Activated CD4-positive, alpha-beta T cell treated with anti-CD3 and anti-CD28 coated beads for 1 hour (primary cell): ENCODE measurements around the gene TMEM17.
"Not testable (repeated sequence)": the region's sequence is repeated elsewhere in the genome, so short reads cannot be mapped to it uniquely, and the experiment has no call there.

Experiments used
- DNase-seq: peaks from one replicate; pipeline ENCODE4 v3.0.0-alpha.2; 2020

The TMEM17 gene, protein sequence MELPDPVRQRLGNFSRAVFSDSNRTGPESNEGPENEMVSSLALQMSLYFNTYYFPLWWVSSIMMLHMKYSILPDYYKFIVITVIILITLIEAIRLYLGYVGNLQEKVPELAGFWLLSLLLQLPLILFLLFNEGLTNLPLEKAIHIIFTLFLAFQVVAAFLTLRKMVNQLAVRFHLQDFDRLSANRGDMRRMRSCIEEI

DNA sequence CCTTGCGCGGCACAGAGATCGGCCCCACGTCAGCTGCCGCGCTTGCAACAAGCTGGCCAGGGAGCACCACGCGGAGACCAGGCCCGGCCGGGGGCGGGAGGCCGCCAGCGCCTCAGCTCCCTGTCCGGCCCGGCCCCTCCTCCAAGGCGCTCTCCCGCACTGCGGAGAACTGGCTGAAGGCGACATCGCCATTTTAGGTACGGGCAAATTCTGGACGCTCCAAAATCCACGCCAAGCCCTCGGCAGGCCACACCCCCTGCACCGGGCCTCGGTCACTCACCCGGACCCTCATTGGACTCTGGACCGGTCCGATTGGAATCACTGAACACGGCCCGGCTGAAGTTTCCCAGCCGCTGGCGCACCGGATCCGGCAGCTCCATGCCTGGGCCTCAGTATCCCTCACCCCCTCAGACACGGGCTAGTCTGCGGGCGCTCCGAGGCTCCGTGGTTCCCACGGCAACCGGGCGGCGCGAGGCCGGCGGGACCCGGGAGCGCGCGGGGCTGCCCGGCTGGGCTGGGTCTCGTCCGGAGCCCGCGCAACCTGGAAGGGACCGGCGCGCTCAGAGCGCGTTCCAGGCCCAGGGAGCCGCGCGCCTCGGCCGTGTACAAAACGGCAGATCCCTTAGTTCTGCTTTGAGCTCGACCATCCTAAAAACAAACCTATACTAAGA, at the start of gene TMEM17:
Gene TMEM17, minus strand, starts transcription at position 446 of the 671 bp plus-strand sequence. Its CDS starts 66 bp downstream, at position 380.
- no peak for DNase-seq

DNA sequence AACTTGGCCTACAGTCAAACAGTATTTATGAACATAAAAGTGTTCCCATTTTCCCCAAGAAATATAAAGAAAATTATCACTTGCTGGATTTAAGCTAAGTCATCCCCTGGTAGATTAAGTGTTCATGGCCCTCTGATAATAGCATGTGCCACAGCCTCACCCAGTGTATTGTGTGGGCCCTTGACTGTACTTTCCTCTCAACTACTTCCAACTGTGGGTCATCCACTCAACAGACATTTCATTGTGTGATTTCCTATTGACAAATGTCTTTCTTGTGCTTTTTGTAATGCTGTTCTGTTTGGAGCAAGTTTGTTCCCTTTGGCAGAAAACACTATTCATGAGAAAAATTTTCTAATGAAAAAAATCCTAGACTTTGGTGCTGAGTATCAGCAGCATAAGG, 48.4 kb upstream of the TMEM17 start:
- DNase-seq, result no peak

DNA sequence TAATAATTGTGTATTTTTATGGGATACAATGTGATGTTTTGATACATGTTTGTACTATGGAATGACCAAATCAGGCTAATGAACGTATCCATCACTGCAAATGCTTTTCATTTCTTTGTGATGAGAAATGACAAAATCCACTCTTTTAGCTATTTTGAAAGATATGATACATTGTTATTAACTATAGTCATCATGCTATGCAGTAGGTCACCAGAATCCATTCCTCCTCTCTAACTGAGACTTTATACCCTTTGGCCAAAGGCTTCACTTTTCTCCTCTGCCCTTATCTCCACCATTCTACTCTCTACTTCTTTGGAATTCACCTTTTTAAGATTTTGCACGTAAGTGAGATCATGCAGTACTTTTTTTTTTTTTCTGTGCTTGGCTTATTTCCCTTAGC, 44.5 kb upstream of the TMEM17 start:
- DNase-seq, result no peak

DNA sequence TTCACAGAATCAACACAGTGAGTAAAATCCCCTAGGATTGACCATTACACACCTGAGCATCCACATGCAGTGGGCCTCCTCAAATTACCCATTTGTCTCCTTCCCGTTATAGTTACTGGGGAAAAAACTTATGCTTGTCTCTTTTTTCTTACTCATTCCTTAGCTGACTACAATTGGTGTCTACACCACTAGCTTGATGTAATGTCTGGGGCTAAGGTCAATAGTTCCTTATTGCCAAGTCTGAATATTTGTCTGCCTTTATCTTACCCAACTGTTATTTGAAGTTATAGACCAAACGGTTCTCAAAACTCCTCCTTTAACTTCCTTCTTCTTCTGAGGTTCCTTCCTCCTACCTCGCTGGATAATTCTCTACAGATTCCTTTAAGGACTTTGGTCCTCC, 41.9 kb upstream of the TMEM17 start:
- no peak for DNase-seq

DNA sequence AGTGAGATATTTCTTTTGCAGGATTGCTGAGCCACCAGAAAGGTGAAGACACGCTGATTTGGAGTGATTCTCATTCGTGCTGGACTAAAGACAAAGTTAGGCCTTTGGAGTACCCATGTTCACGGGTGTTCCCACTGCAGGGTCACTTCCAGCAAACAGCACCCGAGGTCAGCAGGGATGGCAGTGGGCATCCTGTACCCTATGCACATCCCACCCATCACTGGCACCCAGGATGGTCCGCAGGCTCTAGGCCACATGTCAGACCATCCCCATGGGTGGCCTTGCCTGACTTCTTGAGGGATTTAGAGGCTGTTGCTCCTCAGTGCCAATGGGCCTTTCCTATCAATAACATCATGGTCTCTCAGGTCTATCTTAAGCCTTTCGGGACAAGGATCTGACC, 39.3 kb upstream of the TMEM17 start:
- DNase-seq, result no peak

DNA sequence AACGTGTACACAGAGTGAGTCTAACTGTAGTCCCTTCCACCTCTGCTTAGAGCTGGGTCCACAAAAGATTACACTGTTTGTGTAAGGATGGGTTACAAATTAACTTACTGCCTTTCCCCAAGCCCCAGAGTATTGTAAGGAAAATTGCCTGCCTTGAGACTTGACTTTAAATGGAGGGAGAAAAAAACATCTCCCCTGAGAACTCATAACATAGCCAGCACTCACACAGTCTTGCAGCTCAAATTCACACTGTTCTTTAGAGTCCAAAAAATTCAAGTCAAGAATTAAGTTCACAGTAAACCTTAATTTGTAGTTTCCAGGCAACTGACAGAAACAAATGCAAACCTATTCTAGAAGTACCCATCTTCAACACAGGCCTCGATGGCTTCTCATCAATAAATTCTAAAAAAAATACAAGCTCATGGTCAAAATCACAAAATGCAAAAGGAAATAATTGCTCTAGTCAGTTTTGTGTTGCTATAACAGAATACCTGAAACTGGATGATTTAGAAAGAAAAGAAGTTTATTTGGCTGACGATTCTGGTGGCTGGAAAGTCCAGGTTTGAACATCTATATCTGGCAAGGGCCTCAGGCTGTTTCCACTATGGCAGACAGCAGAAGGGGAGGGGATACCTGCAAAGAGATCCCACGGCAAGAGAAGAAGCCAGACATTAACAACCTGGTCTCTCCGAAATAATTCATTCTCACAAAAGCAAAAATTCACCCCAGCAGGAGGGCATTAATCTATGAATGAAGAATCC, 34.6 kb upstream of the TMEM17 start:
- no peak for DNase-seq

DNA sequence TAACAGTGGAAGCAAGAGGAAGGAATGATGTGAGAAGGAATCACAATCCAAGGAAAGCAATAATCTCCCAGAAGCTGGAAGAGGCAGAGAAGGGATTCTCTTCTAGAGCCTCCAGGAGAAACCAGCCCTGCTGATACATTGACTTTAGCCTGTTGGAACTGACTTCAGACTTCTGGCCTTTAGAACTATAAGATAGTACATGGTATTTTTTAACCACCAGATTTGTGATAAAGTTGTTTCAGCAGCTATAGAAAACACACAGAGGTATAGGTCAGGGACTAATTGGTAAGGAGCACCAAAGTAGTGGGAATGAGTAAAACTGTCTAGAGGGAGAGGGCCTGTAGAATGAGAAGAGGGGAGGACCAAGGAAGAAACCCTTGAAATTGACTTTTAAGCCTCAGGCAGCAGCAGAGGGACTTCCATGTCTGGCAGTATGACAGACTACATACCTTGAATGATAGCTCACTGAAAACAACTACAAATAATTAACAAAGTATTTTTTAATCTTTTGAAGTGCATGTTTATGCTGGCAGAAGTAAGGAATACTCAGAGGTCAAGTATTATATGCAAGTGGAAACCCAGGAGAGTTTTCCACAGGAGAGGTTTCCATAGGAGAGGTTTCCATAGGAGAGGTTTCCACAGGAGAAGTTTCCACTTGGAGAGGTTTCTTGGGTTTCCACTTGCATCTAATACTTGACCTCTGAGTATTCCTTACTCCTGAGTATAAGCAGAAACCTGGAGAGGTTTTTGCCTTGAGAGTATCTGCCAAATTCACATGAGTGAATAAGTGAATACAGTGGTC, 33.8 kb upstream of the TMEM17 start:
- DNase-seq, result no peak

DNA sequence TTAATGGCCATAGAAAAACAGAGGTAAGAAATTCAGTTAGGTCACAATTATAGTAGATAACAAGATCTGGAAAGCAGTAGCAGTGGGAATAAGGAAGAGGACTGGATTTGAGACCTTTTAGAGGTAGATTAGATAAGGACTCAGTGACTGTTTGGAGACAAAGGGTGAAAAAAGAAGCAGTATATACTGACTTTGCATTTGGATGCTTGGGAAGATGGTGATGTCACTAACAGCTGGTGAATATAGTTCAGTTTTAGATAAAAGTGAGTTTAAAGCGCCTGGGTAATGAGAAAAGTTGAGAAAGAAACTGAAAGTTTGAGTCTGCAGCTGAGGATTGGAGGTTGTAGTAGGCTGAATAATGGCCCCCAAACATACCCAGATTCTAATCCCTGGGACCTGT, 32.8 kb upstream of the TMEM17 start:
- DNase-seq, result no peak

DNA sequence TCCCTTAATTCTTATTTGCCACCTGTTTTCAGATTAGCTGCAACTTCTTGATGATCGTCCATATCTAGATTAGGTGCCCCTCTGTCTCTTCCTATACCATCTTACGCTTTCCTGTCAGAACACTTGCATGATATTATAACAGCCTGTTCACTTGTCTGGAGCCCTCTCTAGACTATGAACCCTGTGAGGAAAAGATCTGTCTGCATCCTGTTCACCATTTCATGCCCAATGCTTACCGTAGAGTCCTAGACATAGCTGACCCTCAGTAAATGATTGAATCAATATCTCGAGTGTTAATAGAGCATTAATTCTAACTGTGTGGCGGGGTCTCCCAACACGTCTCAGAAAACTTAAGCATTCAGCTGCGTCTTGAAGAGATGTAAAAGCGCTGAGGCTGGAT, 31.8 kb upstream of the TMEM17 start:
- no peak for DNase-seq

DNA sequence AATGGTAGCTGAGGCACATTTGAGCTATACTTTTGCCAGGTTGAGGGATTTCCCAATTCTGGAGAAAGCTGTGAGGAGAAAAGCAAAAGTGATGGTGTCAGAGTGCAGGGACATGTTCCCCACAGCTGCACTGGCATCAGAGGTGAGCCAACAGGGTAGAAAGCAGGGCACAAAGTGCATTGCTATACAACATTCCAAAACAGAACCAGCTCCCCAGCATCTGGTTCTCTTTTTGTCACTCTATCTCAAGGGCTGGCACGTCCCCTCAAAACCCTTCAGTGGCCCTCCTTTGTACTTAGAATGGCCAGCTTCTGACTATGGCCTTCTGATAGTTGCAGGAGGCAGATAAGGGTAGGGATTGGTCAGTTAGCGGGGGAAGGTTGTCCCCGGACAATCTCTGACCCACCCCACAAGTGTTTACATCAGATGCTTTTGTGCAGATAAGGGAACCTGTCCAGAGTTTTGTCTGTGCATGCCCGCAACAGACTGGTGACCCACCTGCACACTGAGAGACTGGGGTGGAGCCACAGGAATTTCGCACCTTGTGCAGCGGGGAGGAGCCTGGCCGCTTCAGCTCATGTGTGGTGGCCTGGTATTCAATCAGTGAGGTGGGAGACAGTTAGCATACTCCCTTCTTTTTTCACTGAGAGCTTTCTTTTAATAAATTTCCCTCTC, 31.0 kb upstream of the TMEM17 start:
- DNase-seq, result no peak

DNA sequence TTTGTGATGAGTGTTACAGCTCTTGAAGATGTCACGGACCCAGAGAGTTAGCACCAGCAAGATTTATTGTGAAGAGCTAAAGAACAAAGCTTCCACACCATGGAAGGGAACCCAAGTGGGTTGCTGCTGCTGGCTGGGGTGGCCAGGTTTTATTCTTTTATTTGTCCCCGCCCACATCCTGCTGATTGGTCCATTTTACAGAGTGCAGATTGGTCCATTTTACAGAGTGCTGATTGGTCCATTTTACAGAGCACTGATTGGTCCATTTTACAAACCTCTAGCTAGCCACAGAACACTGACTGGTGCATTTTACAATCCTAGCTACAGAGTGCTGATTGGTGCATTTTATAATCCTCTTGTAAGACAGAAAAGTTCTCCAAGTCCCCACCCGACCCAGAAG, 29.5 kb upstream of the TMEM17 start:
- not testable (repeated sequence) for DNase-seq

DNA sequence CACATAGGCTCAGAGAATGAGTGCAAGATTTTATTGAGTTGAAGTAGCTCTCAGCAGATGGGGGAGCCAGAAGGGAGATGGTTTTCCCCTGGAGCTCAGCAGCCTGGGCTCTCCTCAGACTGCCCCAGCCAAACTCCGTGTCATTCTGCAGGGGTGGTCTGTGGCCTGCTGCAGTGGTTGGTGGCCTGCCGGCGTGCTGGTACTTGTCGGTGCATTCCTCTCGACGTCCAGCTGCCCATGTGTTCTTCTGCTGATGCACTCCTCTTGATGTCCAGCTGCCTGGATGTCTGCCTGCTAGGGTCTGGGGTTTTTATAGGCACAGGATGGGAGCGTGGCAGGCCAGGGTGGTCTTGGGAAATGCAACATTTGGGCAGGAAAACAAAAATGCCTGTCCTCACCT, 25.6 kb upstream of the TMEM17 start:
- DNase-seq, result no peak

DNA sequence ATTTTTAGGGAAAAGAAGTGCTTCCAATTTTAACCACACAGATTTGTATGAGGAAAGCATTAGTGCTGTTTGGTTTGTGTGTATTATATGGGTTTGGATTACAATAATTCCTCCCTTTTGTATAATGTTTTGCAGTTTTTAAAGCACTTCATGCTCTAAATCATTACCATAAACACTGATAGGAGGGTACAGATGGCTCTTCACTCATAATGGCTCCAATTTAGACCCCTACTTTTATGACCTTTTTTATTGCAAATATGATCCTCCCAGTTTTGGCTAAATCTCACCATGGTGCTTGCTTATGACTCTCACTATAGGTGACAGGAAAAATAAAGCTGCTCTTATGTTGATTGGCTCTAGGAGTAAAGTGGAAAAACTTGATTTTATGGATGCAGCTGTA, 23.8 kb upstream of the TMEM17 start:
- DNase-seq, result no peak

DNA sequence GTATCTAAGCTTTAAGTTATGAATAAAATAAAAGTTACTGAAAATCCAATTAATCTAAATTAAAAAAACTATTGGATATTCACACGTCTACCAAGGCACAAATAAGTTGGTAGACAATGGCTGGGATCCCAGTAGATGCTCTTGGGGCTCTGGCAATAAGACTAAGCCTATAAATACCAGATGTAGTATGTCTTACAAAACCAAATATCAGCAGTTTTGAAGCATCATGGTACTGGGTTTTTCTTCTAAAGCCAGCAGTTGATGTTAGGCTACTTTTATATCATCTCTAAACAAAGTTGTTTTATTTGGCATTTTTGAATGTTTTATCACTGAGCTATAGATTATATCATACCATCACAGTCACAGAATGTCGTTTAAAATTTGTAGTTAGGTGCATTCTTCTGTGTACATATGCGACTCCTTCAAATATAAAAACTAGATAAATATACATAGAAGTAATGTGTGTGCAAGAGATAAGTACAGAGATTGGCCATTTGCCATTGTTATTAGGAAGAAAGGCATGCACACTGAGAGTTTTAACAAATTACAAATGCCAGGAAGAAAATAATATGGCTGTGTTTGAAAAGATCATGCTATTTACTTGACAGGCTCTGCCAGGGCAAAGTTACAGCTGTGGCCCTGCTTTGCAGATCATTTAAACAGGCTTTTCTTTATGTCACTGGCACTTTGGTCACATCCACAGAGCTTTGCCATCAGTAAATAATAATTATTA, 21.6 kb upstream of the TMEM17 start:
- no peak for DNase-seq

DNA sequence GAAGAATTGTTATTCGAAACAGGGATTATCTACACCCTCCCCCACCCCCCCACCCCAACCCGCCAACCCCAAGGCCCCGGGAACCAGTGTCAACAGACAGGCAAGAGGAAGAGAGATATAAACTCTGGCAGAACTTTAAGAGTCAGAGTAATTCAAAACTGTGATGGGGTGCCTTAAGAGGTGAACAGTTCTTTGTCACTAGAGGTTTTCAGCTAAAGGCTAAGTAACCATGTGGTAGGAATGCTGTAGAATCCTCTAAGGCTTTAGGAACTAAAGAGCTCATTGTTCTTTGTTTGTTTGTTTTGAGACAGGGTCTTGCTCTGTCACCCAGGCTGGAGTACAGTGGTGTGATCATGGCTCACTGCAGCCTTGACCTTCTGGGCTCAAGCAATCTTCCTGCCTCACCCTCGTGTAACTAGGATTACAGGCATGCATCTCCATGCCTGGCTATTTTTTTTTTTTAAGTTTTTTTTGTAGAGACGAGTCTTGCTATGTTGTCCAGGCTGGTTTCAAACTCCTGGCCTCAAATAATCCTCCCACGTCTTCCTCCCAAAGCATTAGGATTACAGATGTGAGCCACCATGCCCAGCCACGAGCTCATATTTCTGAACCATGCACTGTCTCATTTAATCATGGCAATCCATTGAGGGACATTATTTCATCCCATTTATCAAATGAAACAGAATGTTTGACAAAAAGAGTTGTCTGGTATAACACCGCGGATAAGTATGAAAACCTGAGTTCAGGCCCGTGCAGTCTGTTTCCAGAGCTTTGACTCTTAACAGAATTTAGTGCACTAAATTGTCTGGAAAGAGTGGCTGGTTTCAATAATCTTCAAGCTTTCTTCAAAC, 20.8 kb upstream of the TMEM17 start:
- no peak for DNase-seq

DNA sequence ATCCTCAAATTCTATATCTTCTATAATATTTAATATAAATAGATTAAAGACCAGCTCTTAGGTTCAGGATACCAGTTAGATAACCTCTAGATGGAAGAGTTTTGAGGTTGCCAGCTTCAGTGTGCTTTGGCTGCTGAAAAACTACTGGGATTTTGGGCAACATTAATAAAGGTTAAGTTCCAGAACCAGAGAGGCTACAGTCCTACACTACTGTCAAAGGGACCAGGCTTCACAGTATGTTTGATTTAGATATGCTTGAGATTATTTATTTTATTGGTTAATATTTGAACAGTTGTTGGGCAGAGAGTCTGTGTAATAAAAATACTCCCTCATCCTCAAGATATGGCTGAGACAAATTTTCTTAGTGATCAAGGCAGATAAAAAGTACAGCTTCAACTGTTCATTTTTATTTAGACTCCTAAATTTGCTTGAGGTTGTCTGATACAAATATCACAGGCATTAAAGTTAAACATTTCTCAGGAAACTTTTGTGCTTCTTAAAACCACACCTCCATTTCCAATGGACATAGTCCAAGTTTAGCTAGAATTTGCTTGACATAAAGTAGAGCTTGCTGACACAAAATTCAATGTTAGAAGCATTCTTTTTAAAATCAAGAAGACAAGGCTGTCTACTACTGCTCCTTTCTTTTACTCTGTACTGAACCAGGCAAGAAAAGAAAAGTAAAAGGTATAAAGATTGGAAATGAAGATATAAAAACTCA, 19.7 kb upstream of the TMEM17 start:
- no peak for DNase-seq

DNA sequence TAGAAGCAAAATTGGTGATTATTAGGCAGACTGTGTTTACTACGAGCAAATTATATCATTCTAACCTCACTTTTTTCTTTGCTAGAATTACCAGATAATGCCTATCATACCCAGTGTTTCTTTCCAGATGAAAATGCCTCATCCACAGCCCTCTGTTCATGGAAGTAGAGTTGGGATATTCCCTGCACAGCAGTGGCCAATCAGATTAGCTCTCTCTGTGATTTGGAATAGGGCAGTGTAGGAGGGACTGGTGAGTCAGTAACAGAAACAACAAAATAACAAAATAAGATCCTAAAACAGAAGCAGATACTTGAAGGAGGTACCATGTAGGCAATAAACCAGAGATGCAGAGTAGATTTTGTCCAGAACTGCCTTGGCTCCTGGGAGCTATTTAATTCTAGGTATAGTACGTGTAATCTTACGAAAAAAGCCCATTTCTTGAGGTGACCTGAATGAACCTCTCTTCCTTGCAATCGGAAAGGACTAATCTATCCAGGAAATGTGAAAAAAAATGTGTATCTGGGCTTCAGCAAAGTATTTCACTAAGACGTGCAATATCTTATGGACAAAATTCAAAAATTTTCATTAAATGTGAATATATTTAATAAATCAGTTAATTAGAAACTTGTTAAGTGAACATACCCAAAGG, 18.4 kb upstream of the TMEM17 start:
- no peak for DNase-seq

DNA sequence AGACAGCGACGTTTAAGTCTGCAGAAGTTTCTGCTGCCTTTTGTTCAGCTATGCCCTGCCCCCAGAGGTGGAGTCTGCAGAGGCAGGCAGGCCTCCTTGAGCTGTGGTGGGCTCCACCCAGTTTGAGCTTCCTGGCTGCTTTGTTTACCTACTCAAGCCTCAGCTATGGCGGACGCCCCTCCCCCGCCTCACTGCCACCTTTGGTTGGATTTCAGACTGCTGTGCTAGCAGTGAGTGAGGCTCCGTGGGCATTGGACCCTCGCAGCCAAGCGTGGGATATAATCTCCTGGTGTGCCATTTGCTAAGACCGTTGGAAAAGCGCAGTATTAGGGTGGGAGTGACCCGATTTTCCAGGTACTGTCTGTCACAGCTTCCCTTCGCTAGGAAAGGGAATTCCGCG, 15.1 kb upstream of the TMEM17 start:
- DNase-seq, result not testable (repeated sequence)

DNA sequence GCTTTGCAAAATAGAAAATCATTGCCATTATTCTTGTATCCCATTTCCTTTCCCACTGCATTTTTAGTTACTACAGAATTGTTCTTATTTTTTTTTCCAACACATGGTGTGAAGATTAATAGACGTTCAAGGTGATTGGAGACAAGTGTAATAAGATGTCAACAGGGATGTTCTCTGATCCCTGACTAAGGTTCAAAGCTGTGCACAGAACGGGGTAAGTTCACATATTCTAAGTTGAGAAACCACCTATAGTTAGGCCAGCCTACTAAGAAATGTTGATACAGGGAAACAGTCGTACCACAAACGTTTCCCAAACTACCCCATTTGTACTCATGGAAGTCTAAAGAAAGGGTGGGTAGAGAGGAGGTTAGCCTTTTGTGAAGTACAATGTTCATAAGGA, 6.4 kb upstream of the TMEM17 start:
- DNase-seq, result no peak

DNA sequence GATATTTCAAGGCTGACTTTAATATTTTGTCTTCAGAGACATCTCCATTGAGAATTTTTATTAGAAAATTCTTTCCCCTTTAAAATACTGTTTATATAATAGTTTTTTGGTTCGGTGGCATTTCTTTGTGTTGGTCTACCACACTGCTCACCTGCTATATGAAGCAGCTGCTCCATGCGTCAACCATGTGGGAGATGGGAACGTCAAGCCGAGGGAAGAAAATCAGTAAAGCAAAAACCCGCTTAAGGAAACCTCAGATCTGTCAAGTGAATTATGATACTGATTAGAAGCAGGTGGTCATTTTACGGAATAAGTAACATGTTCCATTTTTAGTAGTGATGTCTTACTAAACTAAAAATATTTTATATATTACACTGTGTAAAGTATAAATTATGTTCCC, 5.6 kb upstream of the TMEM17 start:
- no peak for DNase-seq
